ENCODE results near the gene TSC22D2.
A peak's percentile ranks its signal among the peaks of the same experiment; 100 is the strongest.

The TSC22D2 gene

GRCh38 chr3:150480877-150481276 lies 72.8 kb downstream of the TSC22D2 start (continued):
- TF ChIP-seq CSRNP3 (CRISPR knock-in tag; IDR thresholded peaks at IDR 0.05) = no peak
- no peak for TF ChIP-seq ARNTL (CRISPR knock-in tag; IDR thresholded peaks at IDR 0.05; ENCODE audit: borderline replicate concordance, low read depth)
- TF ChIP-seq POU6F1 (CRISPR knock-in tag; IDR thresholded peaks at IDR 0.05; ENCODE audit: borderline replicate concordance, low read depth) = no peak

- TF ChIP-seq ZFP3 (CRISPR knock-in tag; IDR thresholded peaks at IDR 0.05) (no peak), GLIS3 (CRISPR knock-in tag; IDR thresholded peaks at IDR 0.05) (no peak), SNAI2 (CRISPR knock-in tag; IDR thresholded peaks at IDR 0.05) (no peak), ESRRG (CRISPR knock-in tag; IDR thresholded peaks at IDR 0.05) (no peak), ZNF565 (CRISPR knock-in tag; conservative IDR thresholded peaks at IDR 0.05; ENCODE audit: low read depth) (no peak), PPARA (CRISPR knock-in tag; IDR thresholded peaks at IDR 0.05; ENCODE audit: borderline replicate concordance) (no peak), CREB5 (CRISPR knock-in tag; IDR thresholded peaks at IDR 0.05; ENCODE audit: low read depth) (no peak), ZNF8 (CRISPR knock-in tag; IDR thresholded peaks at IDR 0.05) (no peak), CSRNP3 (CRISPR knock-in tag; IDR thresholded peaks at IDR 0.05) (no peak), CSDC2 (CRISPR knock-in tag; IDR thresholded peaks at IDR 0.05) (no peak), ISL1 (CRISPR knock-in tag; IDR thresholded peaks at IDR 0.05) (no peak), TCF4 (CRISPR knock-in tag; IDR thresholded peaks at IDR 0.05; ENCODE audit: borderline replicate concordance) (no peak), BACH2 (CRISPR knock-in tag; IDR thresholded peaks at IDR 0.05; ENCODE audit: borderline replicate concordance) (no peak)
- no peak for ATAC-seq
These were observed 75.1 kb downstream of the TSC22D2 start for GRCh38 chr3:150483226-150483625.

GRCh38 chr3:150484410-150484809 lies 76.3 kb downstream of the TSC22D2 start:
- peak; percentile 90 for TF ChIP-seq ZFP30 (CRISPR knock-in tag; IDR thresholded peaks at IDR 0.05)
- TF ChIP-seq ZFP3 (CRISPR knock-in tag; IDR thresholded peaks at IDR 0.05) = no peak
- no peak for TF ChIP-seq POU6F1 (CRISPR knock-in tag; IDR thresholded peaks at IDR 0.05; ENCODE audit: borderline replicate concordance, low read depth)
- TF ChIP-seq ARNTL (CRISPR knock-in tag; IDR thresholded peaks at IDR 0.05; ENCODE audit: borderline replicate concordance, low read depth) = no peak
- ATAC-seq = no peak

- ATAC-seq = no peak
- TF ChIP-seq CREB5 (CRISPR knock-in tag; IDR thresholded peaks at IDR 0.05; ENCODE audit: low read depth) (no peak), TSHZ2 (CRISPR knock-in tag; IDR thresholded peaks at IDR 0.05) (no peak), ARNTL (CRISPR knock-in tag; IDR thresholded peaks at IDR 0.05; ENCODE audit: borderline replicate concordance, low read depth) (no peak), POU6F1 (CRISPR knock-in tag; IDR thresholded peaks at IDR 0.05; ENCODE audit: borderline replicate concordance, low read depth) (no peak), ZFP3 (CRISPR knock-in tag; IDR thresholded peaks at IDR 0.05) (no peak), TCF4 (CRISPR knock-in tag; IDR thresholded peaks at IDR 0.05; ENCODE audit: borderline replicate concordance) (no peak), ZFP30 (CRISPR knock-in tag; IDR thresholded peaks at IDR 0.05) (no peak), RARB (CRISPR knock-in tag; IDR thresholded peaks at IDR 0.05) (no peak), ZC3H10 (CRISPR knock-in tag; IDR thresholded peaks at IDR 0.05) (no peak), GLIS3 (CRISPR knock-in tag; IDR thresholded peaks at IDR 0.05) (no peak), CSDC2 (CRISPR knock-in tag; IDR thresholded peaks at IDR 0.05) (no peak), ISL1 (CRISPR knock-in tag; IDR thresholded peaks at IDR 0.05) (no peak), OSR1 (CRISPR knock-in tag; IDR thresholded peaks at IDR 0.05) (no peak)
These were observed 80.8 kb downstream of the TSC22D2 start for GRCh38 chr3:150488867-150489266.
